Inferior parietal cortex (tissue), 1 donor: ENCODE results near the gene FANK1.
"Not testable (repeated sequence)": the region's sequence is repeated elsewhere in the genome, so short reads cannot be mapped to it uniquely, and the experiment has no call there.

ENCODE experiments used
- DNase-seq: peaks from one replicate; pipeline ENCODE4 v3.0.0-alpha.2; 2016; ENCODE audit errors: extremely low spot score

FANK1 gene

DNA sequence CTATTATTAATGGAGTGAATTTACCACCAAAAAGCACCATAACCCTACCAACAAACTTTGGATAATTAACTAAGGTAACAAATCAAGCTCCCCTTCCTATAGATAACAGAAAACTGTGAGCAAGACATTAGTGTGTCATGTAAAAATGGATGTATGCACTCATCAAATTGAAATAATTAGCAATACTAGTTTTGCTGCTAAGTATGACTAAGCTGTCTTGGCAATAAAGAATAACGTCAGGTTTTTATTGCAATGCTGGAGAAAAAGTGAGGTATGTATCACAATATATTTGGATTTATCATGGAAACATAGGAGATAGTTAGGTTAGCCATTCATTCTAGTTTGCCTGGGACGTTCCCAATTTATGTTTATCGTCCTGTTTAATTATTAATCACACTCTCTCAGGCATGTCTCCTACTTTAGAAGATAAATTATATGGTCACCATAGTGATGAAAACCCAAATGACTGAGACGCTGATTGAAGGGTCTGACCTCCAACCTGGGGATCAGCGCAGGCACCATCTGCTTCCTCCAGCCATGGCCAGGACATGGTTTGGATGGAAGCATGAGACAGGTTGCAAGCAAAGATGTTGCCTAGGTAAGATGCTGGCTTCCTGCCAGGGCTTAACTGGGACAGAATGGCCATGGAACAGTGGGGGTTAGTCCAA is 125.6 kb downstream of the FANK1 start:
- no peak for DNase-seq

DNA sequence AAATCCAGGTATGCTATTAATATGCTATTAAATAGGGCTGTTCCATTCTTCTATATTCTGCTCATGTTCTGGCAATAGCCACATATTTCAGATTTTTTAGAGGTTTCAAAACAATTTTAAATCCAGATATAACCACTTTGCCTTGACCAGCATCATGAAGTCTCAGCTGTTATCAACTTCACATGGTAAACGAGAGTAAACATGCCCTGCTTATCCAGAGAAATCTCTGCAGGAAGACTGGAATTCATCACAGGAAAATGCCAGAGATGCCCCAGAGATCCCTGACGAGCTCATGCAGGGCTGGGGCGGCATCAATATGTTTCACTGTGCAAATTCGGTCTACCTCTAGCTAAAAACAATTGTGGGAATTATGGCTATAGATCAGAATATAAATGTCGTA is 126.5 kb downstream of the FANK1 start:
- no peak for DNase-seq

DNA sequence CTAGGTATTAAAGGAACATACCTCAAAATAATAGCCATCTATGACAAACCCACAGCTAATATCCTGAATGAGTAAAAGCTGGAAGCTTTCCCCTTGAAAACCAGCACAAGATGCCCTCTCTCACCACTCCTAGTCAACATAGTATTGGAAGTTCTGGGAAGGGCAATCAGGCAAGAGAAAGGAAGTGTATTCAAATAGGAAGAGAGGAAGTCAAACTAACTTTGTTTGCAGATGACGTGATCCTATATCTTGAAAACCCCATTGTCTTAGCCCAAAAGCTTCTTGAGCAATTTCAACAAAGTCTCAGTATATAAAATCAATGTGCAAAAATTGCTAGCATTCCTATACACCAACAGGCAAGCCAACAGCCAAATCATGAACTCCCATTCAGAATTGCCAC is 131.3 kb downstream of the FANK1 start:
- no peak for DNase-seq

DNA sequence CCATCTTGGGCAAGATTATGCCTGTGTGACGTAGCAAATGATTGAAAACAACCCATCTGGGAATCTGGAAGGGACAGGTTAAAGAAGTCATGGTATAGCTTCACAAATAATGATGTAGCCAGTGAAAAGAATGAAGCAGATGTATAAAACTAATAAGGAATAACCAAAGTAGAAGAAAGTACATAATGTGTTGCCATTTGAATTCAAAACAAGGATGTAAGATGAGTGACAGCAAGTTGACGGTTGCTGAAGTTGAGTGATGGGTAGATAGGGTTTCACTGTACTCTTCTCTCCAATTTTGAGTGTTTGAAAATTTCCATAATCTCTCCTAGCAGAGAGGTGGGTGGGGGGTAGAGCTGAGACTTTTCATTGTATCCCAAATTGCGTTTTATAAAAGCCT is 133.6 kb downstream of the FANK1 start:
- DNase-seq: no peak

DNA sequence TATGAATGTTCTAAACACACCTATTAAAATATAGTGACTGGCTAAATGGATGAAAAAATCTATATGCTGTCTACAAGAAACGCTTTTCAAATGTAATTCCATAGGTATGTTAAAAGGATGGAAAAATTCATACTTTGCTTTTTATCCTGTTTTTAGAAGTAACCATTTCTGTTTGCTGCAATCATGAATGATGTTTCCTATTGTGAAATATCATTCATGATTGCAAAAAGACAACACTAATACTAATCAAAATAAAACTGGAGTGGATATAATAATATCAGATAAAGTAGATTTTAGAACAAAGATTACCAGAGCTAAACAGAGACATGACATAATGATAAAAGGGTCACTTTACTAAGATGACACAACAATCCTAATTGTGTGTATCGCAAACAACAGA is 138.2 kb downstream of the FANK1 start:
- no peak for DNase-seq

DNA sequence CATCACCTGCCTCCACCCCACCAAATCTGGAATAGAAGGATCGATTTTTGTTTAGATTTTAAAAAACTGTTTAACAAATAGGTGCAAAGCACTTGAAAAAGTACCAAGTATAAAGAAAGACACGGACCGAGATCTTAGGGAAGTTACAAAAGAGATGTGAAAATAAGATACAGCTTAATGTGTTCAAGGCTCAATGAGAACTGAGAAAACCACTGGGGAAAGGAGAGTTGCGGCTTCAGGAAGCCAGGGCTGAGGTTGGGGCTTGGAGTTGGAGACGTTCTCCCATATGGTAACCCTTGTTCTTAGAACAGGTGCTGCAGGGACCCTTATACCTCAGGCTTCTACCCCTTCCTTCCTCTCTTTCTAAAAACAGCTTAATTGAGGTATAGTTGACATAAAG is 140.2 kb downstream of the FANK1 start:
- DNase-seq: no peak

DNA sequence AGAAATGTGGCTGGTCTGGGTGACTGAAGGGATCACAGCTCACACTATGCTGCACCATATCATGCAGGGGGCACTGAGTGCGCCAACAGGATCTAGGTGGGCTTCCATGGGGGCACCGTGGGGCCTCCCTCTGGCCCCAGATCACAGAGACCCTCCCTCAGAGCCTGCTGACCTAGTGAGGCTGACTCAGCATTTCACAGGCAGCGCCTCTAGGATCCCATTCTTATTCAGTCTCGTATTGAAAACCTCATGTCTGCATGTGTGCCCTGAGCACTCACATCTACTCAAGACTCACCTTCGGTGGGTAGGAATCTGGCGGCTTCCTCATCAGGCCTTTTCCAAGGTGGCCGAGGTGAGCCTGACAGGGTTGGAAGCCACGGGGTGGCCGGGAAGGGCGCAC is 141.6 kb downstream of the FANK1 start:
- DNase-seq: no peak

DNA sequence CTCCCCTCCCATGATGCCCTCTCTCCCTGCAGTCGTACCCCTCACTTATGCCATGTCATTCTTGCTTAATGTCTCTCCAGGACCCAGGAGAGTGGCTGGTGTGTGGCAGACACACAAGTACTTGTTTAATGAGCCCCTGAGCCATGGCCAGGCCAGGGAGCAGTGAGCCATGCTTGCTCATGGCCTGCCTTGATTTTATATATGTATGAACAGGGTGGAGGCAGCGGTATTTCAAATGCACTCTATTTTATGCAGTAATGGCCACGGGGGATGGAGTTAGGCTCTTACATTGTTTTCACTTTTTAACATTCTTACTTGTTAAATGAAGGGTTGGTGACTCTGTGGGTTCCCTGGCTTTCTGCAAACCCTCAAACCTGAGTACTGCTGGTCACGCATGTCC is 144.8 kb downstream of the FANK1 start:
- DNase-seq: no peak

DNA sequence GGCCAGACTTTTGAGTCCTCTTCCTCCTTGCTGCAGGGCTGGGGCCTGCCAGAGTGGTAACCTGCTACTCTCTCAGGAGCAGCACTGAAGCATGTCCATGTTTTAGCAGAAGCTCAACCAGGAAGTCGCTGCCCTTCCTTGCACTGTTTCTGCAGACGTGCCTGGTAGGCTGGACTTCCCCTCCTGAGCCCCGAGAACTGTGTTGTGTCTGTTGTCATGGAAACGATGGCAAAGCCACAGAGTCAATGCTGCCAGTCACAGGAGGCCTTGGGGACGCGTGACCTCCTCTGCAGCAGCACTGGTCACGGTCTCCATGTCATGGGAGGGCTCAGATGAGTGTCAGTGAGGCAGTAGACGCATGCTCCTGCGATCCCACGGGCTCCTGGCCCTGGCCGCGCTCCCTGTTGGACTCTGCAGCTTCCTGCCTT is 145.5 kb downstream of the FANK1 start:
- peak; percentile 13 for DNase-seq

DNA sequence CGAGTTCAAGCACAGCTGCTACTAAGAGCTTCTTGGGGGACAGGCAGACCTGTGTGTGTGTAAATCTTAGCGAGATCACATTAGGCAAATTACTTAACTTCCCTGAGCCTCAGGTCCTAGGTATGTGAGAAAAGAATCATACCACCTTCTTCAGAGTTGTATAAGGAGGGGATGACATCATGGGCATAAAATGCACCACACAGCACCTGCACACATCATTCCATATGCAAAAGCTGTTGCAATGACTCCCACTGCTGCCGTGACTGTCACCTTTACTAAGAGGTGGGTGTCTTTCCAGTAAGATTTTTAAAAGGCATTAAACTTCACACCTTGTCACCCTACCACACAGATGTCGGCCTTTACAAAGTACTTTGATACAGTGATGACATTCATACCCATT is 146.0 kb downstream of the FANK1 start:
- DNase-seq: no peak

DNA sequence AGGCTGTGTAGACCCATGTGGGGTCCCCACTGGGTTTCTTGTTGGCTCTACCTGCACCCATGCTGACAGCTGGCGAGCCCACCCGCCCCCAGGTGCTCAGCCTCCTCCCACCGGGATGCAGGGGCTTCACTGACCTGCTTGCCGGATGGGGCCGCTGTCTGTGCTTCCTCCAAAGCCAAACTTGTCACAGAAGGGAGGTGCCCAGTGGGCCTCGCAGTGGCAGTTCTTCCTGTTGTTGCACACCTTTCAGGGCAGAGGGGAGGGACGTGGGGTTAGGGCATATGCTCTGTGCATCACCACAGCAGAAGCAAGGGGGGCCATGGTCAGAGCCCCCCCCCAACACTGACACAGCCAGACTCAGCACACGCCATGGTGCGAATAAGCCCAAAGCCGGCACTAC is 146.5 kb downstream of the FANK1 start:
- DNase-seq: no peak

DNA sequence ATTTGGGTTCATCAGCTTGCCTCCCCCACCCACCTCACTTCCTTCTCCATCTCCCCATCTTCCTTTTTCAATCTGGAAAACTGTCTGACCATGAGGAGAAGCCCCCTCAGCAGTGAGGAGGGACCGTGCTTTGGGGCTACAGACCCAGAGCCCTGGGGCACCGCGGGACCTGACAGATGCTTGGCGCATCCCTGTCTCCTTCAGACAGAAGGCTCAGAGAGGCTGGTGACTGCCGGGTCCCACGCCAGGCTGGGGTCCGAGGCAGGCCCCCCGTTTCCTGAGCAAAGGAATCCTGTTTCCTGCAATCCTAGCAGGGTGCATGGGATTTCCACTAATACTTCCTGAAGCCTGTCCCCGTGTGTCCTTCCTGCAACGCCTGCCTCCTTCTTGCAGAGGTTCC is 147.0 kb downstream of the FANK1 start:
- no peak for DNase-seq

DNA sequence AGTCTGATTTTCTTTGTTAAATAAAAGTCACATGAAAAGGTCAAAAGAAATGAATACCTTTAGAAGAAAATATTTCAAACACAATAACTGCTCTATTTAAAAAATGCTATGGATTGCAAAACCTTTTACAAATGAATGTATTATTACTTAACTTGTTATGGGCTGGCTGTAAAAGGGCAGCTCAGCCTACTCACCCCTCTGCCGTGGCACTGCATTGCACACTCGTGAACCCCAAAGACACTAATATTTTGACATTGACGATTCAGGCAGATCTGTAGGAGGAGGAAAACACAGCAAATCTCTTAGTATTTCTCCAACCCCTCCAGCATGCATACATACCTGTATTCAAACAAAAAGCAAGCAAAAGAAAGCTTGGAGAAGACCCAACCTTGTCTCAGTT is 149.5 kb downstream of the FANK1 start:
- DNase-seq: no peak

DNA sequence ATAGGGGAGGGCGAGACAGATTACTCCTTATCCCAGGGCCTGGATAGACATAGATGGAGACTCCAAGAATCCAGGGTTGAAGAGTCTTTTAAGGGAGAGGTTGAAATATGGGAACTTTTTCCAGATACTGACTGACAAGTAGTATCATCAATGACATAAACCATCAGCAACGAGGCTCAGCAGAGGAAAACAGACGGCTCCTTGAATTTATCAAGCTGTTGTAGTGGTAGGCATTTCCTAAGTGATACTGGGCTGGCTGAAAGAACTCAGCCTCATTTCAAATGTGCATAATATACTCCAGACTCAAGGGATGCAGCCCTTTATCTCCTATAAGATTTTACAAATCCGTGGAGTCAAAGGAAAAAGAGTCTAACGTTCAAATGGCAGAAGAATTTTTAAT is 150.5 kb downstream of the FANK1 start:
- no peak for DNase-seq

DNA sequence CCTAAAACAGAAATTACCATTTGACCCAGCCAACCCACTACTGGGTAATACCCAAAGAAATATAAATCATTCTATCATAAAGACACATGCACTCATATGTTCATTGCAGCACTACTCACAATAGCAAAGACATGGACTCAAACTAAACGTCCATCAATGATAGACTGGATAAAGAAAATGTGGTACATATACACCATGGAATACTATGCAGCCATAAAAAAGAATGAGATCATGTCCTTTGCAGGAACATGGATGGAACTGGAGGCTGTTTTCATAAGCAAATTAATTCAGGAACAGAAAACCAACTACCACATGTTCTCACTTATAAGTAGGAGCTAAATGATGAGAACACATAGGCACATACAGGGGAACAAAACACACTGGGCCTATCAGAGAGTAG is 151.4 kb downstream of the FANK1 start:
- not testable (repeated sequence) for DNase-seq

DNA sequence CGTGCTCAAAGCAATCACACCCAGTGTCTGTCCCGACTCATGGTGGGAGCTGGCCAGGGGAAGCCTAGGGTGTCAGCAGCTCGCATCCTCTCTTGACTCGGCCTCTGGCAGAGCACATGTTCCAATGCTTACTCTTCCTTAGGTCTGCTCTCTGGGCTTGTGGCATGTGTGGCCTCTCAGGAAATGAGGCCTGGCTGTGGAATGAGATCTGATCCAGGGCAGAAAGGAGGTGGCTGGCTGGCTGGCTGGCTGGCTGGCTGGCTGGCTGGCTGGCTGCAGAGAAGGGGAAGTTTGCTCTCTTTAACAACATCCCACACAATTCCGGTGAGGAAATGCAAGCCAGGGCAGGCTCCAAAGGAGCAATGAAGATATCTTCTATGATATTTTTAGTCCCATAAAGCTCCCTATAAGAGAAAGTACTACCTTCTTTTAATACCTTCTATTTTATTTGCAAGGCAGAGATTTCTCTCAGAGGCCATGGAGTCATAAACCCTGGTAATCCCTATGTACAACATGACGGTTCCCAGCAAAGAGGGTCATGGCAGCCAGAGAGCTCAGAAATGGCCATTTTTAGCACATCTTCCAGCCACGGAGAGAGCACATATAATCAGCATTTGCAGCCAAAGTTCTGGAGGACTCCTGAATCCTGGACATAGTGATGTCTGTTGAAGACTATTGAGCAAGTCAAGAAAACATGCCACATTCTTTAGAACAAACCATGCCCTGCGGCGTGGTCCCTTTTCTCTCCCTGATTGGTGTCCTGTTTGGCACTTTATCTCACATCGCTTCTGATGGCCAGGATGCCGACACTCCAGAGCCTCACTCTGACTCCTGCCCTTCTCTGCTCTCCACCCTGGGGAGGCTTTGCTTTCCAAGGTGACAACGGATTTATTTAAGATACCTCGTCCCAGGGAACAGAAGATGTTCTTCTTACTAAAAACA is 153.7 kb downstream of the FANK1 start:
- no peak for DNase-seq

DNA sequence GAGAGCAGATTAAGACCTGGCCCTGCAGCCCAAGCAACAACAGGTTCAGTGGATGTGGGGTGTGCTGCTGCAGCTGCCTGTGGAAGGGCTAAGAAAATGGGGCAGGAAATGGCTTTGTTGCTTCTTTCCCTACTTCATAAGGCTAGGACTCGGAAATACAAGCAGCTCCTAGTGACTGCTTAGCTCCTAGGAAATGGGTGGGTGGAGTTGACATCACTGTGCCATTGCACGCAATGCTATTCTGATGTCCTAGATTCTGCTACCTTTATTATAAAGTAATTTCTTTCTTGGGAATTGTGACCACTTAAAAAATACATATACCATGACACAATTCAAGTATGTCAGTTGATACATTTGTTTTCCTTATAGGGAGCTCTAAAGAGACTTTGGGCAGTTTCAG is 155.8 kb downstream of the FANK1 start:
- no peak for DNase-seq

DNA sequence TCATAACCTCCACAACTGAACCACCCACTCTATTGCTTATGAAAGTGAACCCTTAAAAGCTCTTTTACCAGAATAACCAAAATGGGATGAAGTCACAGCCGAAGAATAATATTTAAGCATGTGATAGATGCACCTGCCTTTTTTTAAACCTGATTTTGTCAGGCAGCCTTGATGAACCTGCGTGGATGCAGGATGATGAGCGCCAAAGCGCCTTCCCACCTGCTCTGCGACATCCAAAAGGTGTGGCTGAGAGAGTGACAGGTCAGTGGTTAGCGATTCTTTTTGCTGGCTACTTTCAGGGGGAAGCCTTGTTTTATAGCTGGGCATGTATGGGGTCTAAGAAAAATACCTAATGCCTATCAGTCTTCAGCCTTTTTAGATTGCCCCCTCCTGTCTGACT is 157.8 kb downstream of the FANK1 start:
- DNase-seq: no peak

DNA sequence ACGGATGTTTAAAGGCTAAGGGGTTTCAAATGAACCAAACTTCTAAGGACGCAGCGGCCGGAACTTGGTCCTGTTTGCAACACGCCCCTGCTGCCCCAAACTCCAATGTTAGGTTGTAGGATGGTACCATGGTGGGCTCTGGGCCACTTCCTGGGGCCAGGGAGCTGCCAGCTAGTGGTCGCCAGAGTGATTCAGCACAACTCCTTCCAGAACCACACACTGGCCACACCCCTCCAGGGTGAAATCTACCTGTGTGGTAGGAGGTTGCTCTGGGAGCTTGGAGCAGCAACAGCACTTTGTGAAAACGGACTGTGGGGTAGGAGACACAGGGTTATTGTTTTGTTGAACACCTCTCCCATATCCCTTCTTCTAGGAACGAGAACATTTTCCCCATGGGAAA is 161.1 kb downstream of the FANK1 start:
- DNase-seq: no peak

DNA sequence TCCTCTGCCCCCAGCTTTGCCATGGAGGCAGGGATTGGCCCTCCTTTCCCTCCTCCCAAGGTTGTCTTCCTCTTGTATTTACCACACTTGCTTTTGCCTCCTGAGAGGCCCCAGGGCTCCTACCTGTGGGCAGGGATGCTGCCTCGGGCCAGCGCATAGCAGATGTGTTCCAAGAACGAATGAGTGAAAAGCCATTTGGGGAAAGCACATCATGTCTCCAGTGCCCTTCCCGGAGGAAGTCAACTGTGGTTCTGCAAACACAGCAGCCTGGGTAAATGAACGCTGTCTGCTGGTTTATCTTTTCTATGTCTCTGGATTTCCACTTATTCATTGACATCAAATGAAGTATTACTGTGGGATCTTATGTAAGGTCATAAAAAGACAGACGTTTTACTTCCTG is 161.7 kb downstream of the FANK1 start:
- no peak for DNase-seq

DNA sequence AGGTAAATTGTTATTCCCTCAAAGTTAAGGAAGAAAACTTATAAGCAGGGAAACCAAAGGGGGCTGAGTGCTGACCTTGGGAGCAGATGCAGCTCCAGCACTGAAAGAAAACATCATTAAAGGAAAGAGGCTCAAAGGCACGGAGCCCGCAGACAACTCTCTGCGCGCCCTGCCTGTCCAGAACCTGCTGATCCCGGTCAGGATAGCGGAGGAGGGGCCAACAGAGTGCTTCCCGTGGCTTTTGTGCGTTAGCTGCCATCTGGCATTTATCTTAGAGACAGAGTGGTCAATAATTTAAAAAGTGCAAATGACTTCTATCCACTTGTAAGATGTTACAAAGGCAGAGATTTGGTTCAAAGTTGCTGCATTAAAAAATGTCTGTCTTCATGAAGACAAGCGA is 162.1 kb downstream of the FANK1 start:
- DNase-seq: no peak
